Measurements from ENCODE around the gene ATP10A. TPM values are rescaled to one million over a fixed set of nuclear protein-coding genes. Genes with fewer than 3 reads are reported as not detected.

Gene ATP10A
- total RNA-seq, 4 donors from 2014 or later: 1.4 to 10.0 (median 3.6) TPM

DNA sequence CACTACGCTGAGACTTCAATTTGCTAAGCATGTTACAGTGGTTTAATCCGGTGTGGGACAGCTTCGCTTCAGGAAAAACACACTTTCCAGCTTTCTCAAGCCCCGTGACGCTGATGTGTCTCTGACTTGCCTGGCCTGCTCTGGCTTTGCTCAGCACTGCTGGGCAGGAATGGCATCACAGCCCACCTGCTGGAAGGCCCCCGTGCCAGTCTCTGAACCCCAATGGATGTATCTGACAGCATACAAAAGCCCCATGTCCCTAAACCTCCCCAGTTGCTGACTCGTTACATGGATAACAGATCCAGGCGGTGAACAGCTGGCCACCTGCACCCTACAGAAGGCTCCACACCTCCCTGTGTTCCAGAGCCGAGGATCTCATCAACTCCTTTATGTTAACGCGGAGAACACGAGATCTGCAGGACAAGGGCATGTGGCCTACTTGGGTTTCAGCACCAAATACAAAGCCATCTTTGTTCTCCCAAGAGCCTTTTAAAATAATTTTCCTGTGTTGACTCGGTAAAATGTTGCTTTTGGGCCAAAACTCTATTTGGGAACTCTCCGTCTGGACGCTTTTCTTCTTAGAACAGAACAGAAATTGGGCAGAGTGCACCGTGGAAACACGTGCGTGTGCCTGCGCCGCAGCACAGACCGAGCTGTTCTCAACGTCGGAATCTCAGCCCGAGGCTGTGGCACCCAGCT is 61.4 kb downstream of the ATP10A start:
- intact Hi-C loops (cut with DNase I; ENCODE audit: low total_unique reads): no loop called here
- no peak for TF ChIP-seq POLR2A (IDR thresholded peaks at IDR 0.05)
- no peak for TF ChIP-seq EP300 (IDR thresholded peaks at IDR 0.05; ENCODE audit: low read depth)
- TF ChIP-seq, protein P1, sequence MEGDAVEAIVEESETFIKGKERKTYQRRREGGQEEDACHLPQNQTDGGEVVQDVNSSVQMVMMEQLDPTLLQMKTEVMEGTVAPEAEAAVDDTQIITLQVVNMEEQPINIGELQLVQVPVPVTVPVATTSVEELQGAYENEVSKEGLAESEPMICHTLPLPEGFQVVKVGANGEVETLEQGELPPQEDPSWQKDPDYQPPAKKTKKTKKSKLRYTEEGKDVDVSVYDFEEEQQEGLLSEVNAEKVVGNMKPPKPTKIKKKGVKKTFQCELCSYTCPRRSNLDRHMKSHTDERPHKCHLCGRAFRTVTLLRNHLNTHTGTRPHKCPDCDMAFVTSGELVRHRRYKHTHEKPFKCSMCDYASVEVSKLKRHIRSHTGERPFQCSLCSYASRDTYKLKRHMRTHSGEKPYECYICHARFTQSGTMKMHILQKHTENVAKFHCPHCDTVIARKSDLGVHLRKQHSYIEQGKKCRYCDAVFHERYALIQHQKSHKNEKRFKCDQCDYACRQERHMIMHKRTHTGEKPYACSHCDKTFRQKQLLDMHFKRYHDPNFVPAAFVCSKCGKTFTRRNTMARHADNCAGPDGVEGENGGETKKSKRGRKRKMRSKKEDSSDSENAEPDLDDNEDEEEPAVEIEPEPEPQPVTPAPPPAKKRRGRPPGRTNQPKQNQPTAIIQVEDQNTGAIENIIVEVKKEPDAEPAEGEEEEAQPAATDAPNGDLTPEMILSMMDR (IDR thresholded peaks at IDR 0.05): no peak
- TF ChIP-seq POLR2AphosphoS5 (IDR thresholded peaks at IDR 0.05): no peak
- H3K27ac ChIP-seq: no peak overlapping the region
- H3K4me3 ChIP-seq: no peak overlapping the region
- DNase-seq: no peak
- H3K4me1 ChIP-seq: peaks cover 0 to 12% (median 2%) of the 10 kb centered on the region in 4 donors
- no peaks in the 10 kb centered on the region for H3K27me3 ChIP-seq
- 84 to 87% methylated on average over 12 to 24 of the region's 24 CpGs for WGBS, 2 donors (ENCODE audit: low coverage in 1 of 2)
- no peaks in the 10 kb centered on the region for H3K9me3 ChIP-seq
- in situ Hi-C loops (cut with MboI; ENCODE audit: low pct_ligation_motif_present in 1 of 4, low pct_unique_long_range_greater_than_20kb in 1 of 4, low sequenced_read_pairs in 3 of 4): no loop called here
- H3K36me3 ChIP-seq: no peaks in the 10 kb centered on the region

GRCh38 chr15:25800761-25801515 is 62.2 kb downstream of the ATP10A start:
- 69 to 88% methylated on average over 4 to 10 of the region's 10 CpGs for WGBS, 2 donors (ENCODE audit: low coverage in 1 of 2)
- H3K9me3 ChIP-seq: no peaks in the 10 kb centered on the region
- H3K27me3 ChIP-seq: no peaks in the 10 kb centered on the region
- H3K27ac ChIP-seq: no peak overlapping the region
- peaks cover 0 to 12% (median 2%) of the 10 kb centered on the region in 4 donors for H3K4me1 ChIP-seq
- TF ChIP-seq EP300 (IDR thresholded peaks at IDR 0.05; ENCODE audit: low read depth) (no peak), POLR2AphosphoS5 (IDR thresholded peaks at IDR 0.05) (no peak), POLR2A (IDR thresholded peaks at IDR 0.05) (no peak)
- TF ChIP-seq, protein P1 (IDR thresholded peaks at IDR 0.05): no peak
- no peak for DNase-seq
- no peak overlapping the region for H3K4me3 ChIP-seq
- no peaks in the 10 kb centered on the region for H3K36me3 ChIP-seq
- in situ Hi-C loops (cut with MboI; ENCODE audit: low pct_ligation_motif_present in 1 of 4, low pct_unique_long_range_greater_than_20kb in 1 of 4, low sequenced_read_pairs in 3 of 4) (no loop called here), intact Hi-C loops (cut with DNase I; ENCODE audit: low total_unique reads) (no loop called here)

DNA sequence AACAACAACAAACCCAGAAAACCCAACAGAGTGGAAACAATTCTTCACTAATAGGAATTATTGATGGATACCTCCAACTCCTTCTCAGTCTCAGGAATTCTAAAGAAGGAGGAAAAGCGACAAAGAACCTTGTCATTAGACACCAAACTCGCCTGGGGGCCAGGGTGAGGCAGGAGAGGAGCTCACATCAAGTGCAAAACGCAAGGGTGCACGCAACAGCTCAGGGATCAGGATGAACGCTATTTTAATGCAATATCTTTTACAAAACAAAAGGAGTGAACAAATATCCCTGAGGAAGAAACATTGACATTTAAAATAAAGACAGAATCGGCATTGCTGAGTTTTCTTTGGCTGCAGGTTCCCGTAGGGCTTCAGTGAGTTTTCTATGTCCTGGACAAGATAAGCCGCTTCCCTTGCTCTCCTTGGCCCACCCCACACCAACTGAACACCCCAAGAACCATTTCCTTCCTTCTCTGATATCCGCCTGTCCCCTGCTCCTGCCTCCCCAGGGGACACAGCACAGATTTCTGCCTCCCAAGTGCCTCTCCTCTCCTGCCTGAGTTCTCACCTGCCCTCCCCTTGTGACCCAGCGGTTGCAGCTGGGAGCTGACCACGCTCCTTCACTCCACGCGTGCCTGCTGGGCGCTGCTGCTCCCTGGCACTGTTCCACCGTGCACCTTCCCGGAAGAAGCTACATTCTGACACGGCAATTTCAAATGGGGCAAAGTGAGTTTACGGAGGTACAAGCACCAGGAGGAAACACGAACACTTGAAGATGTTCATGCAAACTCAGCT is 63.0 kb downstream of the ATP10A start:
- Histone ChIP-seq H3K4me3 (no peak overlapping the region), H3K27me3 (no peaks in the 10 kb centered on the region), H3K9me3 (no peaks in the 10 kb centered on the region), H3K36me3 (no peaks in the 10 kb centered on the region), H3K4me1 (peaks cover 0 to 12% (median 2%) of the 10 kb centered on the region in 4 donors), H3K27ac (no peak overlapping the region)
- no peak for TF ChIP-seq POLR2AphosphoS5 (IDR thresholded peaks at IDR 0.05)
- no peak for TF ChIP-seq EP300 (IDR thresholded peaks at IDR 0.05; ENCODE audit: low read depth)
- TF ChIP-seq, protein P1 (IDR thresholded peaks at IDR 0.05): no peak
- no peak for TF ChIP-seq POLR2A (IDR thresholded peaks at IDR 0.05)
- DNase-seq: no peak
- WGBS, 2 donors (ENCODE audit: low coverage in 1 of 2): 70 to 72% methylated on average over 9 to 19 of the region's 19 CpGs
- intact Hi-C loops (cut with DNase I; ENCODE audit: low total_unique reads): loop anchor here (1.0 kb wide), 1 partner anchor 37 kb away; no protein-coding TSS in a partner anchor
- in situ Hi-C loops (cut with MboI; ENCODE audit: low pct_ligation_motif_present in 1 of 4, low pct_unique_long_range_greater_than_20kb in 1 of 4, low sequenced_read_pairs in 3 of 4): no loop called here
